Right cardiac atrium (tissue), 5 donors: ENCODE measurements around the gene AP3S2. TPM values are rescaled to one million over a fixed set of nuclear protein-coding genes. Genes with fewer than 3 reads are reported as not detected.
"Not testable (repeated sequence)": the region's sequence is repeated elsewhere in the genome, so short reads cannot be mapped to it uniquely, and the experiment has no call there.

Experiments used
- ATAC-seq, 2 donors: fragments of 200-7000 bp; cut with Tn5 transposase; one replicate each; pipeline versions ENCODE4 v1.8.0 to v1.9.1; 2020; ENCODE audit warnings: moderate library complexity in 2 of 2, mild to moderate bottlenecking in 1 of 2
- DNase-seq, 3 donors: peaks; one replicate each; pipeline ENCODE4 v3.0.0-alpha.2; 2020
- H3K27ac ChIP-seq: one replicate; pipeline ENCODE4 v1.5.1; 2013; ENCODE audit warnings: mild to moderate bottlenecking, low read length, control low read depth, moderate library complexity
- H3K27me3 ChIP-seq: one replicate; pipeline ENCODE4 v1.6.1; 2013; ENCODE audit not compliant: control insufficient read depth, insufficient read depth
- H3K4me1 ChIP-seq: one replicate; pipeline ENCODE4 v1.6.1; 2013; ENCODE audit warnings: low read length; ENCODE audit not compliant: control insufficient read depth, insufficient read depth
- H3K4me3 ChIP-seq: one replicate; pipeline ENCODE4 v1.5.1; 2013; ENCODE audit warnings: low read length, control low read depth
- H3K9me3 ChIP-seq: one replicate; pipeline ENCODE4 v1.6.1; 2013; ENCODE audit warnings: low read length; ENCODE audit not compliant: control insufficient read depth
- WGBS: extraction: QIAGEN DNeasy Blood & Tissue Kit; methylation state at CpG from one replicate; pipeline ENCODE4 v1.1.7; 2013; 5-methylcytosine and 5-hydroxymethylcytosine counted together
- intact Hi-C, 4 donors: fragments of 100-400 bp; cut with DNase I; formaldehyde crosslinking; loops; one replicate each; pipeline versions ENCODE4 v1.11.0 to v1.14.0; 2022 to 2023
- polyA plus RNA-seq: library from polyadenylated mRNA; stranded (reverse); fragments of 200-250 nt; gene quantifications from one replicate; pipeline ENCODE4 v1.2.3, GENCODE V29; 2013
- total RNA-seq, 4 donors: library from RNA; stranded (reverse); fragmentation: NEBNext Ultra II Directional; extraction: Animal tissue kit (Norgen Biotek cat#: 25700); gene quantifications; one replicate each; pipeline ENCODE4 v1.2.1, GENCODE V29; 2021
- donor health status: healthy with polysubstance abuse.
- donor health status: DM: no; HTN: yes; CAD: no.
- donor health status: DM: no; HTN: no; CAD: no.
- donor health status: DM: no; HTN: yes; CAD: no; lungs with severe emphysema.
- donor health status: DM: yes; HTN: yes; CAD: no.

The AP3S2 gene
- total and polyA plus RNA-seq, 5 donors, result 28.8 to 42.6 (median 40.2) TPM

DNA sequence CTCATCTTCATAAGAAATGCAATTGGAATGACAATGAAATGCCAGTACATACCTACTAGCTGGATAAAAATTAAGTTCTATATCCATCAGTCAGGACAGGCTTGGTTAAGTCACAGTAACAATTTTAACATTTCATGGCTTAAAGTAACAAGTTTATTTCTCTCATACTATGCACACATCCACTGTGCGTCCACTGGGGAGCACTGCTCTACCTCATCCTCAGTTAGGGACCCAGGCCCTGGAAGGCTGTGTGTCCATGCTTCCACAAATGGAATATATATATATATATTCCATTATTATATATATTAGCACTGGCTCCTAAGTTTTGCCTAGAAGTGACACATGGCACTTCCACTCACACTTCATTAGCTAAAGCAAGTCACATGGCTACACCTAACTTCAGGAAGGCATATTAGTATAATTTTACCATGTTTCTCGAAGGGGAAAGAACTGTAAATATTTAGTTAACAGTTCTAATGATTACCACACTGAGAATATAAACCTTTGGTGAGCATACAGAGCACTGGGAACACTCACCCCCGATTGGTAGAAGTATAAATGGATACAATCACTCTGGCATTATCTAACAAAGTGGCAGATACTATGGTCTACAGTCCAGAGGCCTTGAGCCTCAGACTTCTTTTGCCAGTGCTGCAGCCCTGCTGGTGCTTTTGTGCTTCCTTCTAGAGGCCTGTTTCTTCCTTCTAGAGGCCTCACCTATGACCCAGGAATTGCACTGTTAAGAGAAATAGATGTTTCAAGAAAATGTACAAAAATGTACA lies 28.6 kb downstream of the AP3S2 start:
- Histone ChIP-seq H3K9me3 (no peaks in the 10 kb centered on the region), H3K27me3 (no peaks in the 10 kb centered on the region), H3K4me3 (no peak overlapping the region), H3K4me1 (no peaks in the 10 kb centered on the region), H3K27ac (no peak overlapping the region)
- no peak for DNase-seq
- ATAC-seq, result no peak
- intact Hi-C loops, result no loop called here
- 78% methylated on average over 3 of the region's 3 CpGs for WGBS

DNA sequence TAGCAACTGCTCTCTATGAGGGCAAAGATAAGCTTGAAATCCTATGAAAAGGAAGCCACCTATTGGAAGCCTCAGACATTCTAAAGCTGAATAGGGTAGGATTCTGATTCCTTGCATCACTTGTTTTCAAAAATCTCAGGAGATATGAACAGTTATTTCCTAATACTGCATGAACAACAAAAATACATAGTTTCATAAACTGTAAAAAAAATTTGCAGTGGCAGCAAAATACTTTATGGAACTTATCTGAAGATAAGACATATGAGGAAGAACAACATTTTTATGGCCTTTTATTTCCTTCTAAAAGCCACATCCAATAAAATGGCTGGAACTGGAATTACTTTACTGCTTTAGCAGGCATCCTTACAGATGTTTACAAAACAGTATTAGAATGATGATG lies 29.9 kb downstream of the AP3S2 start:
- Histone ChIP-seq H3K27ac (no peak overlapping the region), H3K4me1 (no peaks in the 10 kb centered on the region), H3K9me3 (no peaks in the 10 kb centered on the region), H3K4me3 (no peak overlapping the region), H3K27me3 (no peaks in the 10 kb centered on the region)
- ATAC-seq (no peak), DNase-seq (no peak)
- intact Hi-C loops, result no loop called here

DNA sequence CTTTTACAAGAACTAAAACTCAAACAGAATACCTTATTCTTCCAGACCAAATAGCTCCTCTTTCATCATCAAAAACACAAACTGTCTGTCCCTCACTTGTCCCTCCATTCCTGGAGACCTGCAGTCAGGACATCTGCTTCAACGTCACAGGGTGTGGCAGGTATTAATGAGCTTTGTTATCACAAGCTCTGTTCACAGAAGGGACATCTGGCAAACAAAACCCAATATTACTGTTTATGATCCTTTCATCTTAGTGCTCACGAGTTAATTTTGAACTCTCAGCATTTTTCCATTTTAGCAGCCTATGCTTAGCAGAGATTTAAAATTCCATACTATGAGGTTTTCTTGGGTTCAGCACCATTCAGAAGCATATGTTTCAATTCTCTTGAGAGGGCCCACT lies 32.9 kb downstream of the AP3S2 start:
- 84% methylated on average over 2 of the region's 2 CpGs for WGBS
- ATAC-seq, result no peak

DNA sequence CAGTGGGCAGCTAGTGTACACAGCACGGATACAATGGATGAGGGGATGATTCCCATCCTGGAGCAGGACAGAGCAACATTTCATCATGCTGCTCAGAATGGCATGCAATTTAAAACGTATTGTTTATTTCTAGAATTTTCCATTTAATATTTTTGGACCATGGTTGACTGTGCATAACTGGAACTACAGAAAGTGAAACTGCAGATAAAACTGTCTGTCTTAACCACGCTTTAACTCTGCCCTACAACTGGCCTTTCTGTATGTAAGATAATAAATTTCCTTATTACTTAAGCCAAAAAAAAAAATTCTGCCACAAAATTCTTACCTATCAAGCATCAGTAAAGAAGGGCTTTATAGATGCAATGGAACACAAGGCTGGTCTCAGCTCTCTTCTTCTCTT lies 33.4 kb downstream of the AP3S2 start:
- Histone ChIP-seq H3K4me1 (no peaks in the 10 kb centered on the region), H3K27me3 (no peaks in the 10 kb centered on the region), H3K27ac (no peak overlapping the region), H3K9me3 (no peaks in the 10 kb centered on the region), H3K4me3 (no peak overlapping the region)
- DNase-seq, result no peak
- intact Hi-C loops, result no loop called here
- ATAC-seq, result no peak
- 77% methylated on average over 3 of the region's 3 CpGs for WGBS

More for the DNA sequence above, 32.9 kb downstream of the AP3S2 start:
- Histone ChIP-seq H3K9me3 (no peaks in the 10 kb centered on the region), H3K27me3 (no peaks in the 10 kb centered on the region), H3K4me3 (no peak overlapping the region), H3K4me1 (no peaks in the 10 kb centered on the region), H3K27ac (no peak overlapping the region)
- intact Hi-C loops, result no loop called here
- no peak for DNase-seq

DNA sequence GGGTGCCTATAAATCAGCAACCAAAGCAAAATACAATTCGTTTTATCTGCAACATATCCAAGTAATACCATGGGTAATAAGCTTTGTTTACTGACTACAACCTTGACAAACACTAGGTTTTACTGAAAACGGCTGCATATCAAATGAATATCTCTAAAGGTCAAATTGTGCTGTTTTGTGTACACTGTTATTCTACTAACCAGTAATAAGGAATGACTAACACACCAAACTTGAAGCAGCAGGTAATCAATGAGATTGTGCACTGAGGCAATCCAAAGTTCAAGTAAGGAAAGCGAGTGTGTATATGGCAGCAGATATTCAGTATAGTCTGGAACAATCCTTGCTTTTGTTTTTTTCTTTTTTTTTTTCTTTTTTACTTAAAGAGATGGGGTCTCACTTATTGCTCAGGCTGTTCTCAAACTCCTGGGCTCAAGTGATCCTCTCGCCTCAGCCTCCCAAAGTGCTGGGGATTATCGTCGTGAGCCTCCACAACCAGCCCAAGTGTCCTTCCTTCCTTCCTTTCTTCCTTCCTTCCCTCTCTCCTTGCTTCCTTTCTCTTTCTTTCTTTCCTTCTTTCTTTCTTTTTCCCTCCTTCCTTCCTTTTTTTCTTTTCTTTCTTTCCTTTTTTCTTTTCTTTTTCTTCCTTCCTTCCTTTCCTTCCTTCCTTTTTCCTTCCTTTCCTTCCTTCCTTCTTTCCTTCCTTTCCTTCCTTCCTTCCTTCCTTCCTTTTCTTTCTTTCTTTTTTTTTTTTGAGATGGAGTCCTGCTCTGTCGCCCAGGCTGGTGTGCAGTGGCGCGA lies 34.9 kb downstream of the AP3S2 start:
- no peak for ATAC-seq
- Histone ChIP-seq H3K9me3 (no peaks in the 10 kb centered on the region), H3K4me3 (no peak overlapping the region), H3K27me3 (no peaks in the 10 kb centered on the region), H3K27ac (no peak overlapping the region), H3K4me1 (no peaks in the 10 kb centered on the region)
- intact Hi-C loops, result no loop called here
- WGBS, result 87% methylated on average over 9 of the region's 9 CpGs
- no peak for DNase-seq

DNA sequence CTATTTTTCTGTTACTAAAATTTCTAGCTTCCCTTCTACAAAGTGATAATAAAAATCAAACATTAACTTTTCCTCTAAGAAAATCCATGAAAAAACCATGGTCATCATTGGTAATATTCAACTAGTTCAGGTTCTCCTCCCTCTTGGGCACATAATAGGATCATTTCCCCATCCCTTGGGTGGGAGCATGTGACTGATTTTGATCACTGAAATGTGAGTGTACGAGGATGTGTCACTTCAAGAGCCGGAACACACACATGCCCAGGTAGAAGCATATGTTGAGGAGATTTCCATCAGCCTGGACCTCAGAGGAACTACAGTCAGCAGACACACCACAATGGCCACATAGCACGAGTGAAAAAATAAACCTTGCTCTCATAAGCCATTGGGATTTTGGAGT lies 36.1 kb downstream of the AP3S2 start:
- ATAC-seq (peak in 1 of 2 donors; percentile 26), DNase-seq (no peak)
- Histone ChIP-seq H3K4me3 (no peak overlapping the region), H3K4me1 (no peaks in the 10 kb centered on the region), H3K9me3 (no peaks in the 10 kb centered on the region), H3K27me3 (no peaks in the 10 kb centered on the region), H3K27ac (no peak overlapping the region)
- WGBS, result 86% methylated on average over 3 of the region's 3 CpGs
- intact Hi-C loops, result no loop called here

DNA sequence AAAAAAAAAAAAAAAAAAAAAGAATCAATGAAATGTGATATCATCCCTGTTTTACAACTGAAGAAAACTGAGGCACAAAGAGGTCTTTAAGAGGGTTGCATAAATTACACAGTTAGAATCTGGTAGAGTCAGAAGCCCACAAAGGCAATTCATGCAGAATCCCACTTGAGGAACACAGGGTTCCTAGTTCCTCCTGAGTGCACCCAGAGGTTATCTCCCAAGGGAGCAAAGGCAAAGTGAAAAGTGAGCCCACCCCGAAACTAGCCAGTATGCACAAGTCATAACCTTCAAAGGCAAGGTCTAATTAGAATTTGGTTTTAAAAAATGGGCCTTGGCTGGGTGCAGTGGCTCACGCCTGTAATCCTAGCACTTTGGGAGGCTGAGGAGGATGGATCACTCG lies 37.8 kb downstream of the AP3S2 start:
- no peak overlapping the region for H3K27ac ChIP-seq
- DNase-seq (no peak), ATAC-seq (no peak)
- no peak overlapping the region for H3K4me3 ChIP-seq
- H3K4me1 ChIP-seq, result no peaks in the 10 kb centered on the region
- intact Hi-C loops, result no loop called here
- H3K27me3 ChIP-seq, result no peaks in the 10 kb centered on the region
- WGBS, result 93% methylated on average over 3 of the region's 3 CpGs
- no peaks in the 10 kb centered on the region for H3K9me3 ChIP-seq

DNA sequence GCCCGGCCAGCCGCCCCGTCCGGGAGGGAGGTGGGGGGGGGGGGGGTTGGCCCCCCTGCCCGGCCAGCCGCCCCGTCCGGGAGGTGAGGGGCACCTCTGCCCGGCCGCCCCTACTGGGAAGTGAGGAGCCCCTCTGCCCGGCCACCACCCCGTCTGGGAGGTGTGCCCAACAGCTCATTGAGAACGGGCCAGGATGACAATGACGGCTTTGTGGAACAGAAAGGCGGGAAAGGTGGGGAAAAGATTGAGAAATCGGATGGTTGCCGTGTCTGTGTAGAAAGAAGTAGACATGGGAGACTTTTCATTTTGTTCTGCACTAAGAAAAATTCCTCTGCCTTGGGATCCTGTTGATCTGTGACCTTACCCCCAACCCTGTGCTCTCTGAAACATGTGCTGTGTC lies 38.9 kb downstream of the AP3S2 start:
- H3K4me3 ChIP-seq, ATAC-seq, H3K27me3 ChIP-seq, intact Hi-C loops, H3K27ac ChIP-seq, H3K9me3 ChIP-seq, DNase-seq, H3K4me1 ChIP-seq: not testable (repeated sequence)
- WGBS, result 96% methylated on average over 11 of the region's 17 CpGs

DNA sequence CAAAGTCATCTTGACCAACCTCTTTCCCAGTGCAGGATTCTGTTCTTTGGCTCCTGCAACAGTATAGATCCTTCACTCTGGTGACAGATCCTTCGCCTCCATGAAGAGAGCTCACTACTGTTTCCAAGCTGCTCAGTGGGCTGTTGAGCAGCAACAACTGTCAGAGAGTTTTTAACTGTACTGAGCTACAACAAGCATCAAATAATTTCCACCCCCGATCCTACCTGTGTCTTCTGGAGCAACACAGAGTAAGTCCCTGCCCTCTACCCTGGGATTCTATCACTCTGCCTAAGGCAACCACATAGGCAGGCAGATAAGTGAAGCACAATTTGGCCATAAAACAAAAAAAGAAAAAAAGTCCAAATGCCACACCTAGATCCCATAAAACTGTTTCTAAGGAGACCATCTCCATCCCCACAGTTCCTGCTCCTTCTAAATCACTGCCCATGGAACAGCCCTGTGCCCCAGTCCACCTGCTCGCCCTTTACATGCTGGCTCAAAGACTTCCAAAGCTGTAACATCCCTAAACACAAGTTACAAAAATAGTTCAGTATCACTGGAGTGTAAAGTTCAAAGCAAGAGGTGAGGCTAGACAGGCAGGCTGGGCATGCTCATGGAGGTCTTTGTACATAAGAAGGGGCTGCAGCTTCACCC lies 41.3 kb downstream of the AP3S2 start:
- ATAC-seq (no peak), DNase-seq (no peak)
- no peaks in the 10 kb centered on the region for H3K9me3 ChIP-seq
- intact Hi-C loops, result no loop called here
- H3K4me3 ChIP-seq, result no peak overlapping the region
- H3K27me3 ChIP-seq, result no peaks in the 10 kb centered on the region
- 94% methylated on average over 3 of the region's 3 CpGs for WGBS
- H3K4me1 ChIP-seq, result no peaks in the 10 kb centered on the region
- H3K27ac ChIP-seq, result no peak overlapping the region

DNA sequence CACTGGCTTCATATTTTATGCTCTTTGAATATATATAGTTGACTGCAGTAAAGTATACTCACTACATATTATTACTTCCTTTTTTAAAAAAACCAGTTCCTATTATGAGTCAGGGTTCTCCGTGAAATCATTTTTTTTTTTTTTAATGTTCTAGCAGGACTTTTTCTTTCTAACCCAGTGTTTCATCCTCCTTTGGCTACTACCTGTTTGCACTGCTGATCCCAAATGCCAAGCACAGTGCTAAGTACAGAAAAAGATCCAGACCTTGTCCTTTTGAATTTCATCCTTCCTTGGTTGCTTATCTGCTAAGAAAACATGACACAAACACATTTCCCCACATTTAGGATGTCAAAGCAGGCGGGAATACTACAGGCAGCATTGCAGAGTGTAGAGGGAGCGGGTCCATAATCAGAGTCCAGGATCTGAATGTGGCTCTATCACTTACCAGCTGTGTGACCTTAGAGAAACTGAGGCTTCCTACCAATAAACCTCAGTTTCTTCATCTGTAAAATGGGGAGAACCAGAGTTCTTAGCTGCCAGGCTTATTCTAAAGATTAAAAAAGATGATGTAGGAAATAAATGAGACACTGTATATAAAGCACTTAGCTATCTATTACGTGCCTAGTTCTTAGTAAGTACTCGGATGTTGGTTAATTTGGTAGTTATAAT lies 42.0 kb downstream of the AP3S2 start:
- Histone ChIP-seq H3K27me3 (no peaks in the 10 kb centered on the region), H3K9me3 (no peaks in the 10 kb centered on the region), H3K4me3 (no peak overlapping the region), H3K4me1 (no peaks in the 10 kb centered on the region), H3K27ac (no peak overlapping the region)
- no peak for ATAC-seq
- 88% methylated on average over 5 of the region's 5 CpGs for WGBS
- intact Hi-C loops, result no loop called here
- no peak for DNase-seq

DNA sequence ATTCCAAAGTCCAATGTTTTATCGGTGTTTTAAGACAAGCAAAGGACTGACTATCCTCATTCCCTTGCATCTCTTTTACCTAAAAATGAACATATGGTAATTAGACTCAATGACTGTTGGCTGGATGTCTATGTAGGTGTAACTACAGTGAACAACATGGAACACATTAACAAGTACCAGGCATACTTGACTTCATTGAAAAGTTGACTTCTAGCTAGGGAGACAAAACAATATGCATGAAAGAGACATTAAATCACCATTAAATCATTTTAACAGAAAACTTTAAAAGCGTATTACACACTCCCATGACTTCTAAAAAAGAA lies 44.9 kb downstream of the AP3S2 start:
- intact Hi-C loops, result no loop called here

More for the DNA sequence above, 44.9 kb downstream of the AP3S2 start:
- 90% methylated on average over 2 of the region's 2 CpGs for WGBS
- Histone ChIP-seq H3K4me3 (no peak overlapping the region), H3K4me1 (no peaks in the 10 kb centered on the region), H3K9me3 (no peaks in the 10 kb centered on the region), H3K27ac (no peak overlapping the region), H3K27me3 (no peaks in the 10 kb centered on the region)
- DNase-seq (no peak), ATAC-seq (no peak)
